OCI-LY3 (cell line): ENCODE data around the gene DTX2.
"Not testable (repeated sequence)": the region's sequence is repeated elsewhere in the genome, so short reads cannot be mapped to it uniquely, and the experiment has no call there.

Source experiments
- CTCF ChIP-seq: fragments of 200-600, 300-600 bp; sonication (generic); IDR thresholded peaks from 2 replicates; pipeline ENCODE4 v1.5.1; 2014; ENCODE audit warnings: antibody characterized with exemption, low read length, low read depth
- EZH2phosphoT487 ChIP-seq: fragments of 200-600 bp; shearing (Covaris generic); IDR thresholded peaks from 2 replicates; pipeline ENCODE4 v1.6.1; 2018; ENCODE audit warnings: antibody characterized with exemption, mixed run types, low read depth

GRCh38 chr7:76499201-76499923, 37.9 kb downstream of the DTX2 start:
- TF ChIP-seq CTCF, EZH2phosphoT487: not testable (repeated sequence)
